ENCODE results near the gene KIF1B.
"Not testable (repeated sequence)": the region's sequence is repeated elsewhere in the genome, so short reads cannot be mapped to it uniquely, and the experiment has no call there.

The KIF1B gene

DNA sequence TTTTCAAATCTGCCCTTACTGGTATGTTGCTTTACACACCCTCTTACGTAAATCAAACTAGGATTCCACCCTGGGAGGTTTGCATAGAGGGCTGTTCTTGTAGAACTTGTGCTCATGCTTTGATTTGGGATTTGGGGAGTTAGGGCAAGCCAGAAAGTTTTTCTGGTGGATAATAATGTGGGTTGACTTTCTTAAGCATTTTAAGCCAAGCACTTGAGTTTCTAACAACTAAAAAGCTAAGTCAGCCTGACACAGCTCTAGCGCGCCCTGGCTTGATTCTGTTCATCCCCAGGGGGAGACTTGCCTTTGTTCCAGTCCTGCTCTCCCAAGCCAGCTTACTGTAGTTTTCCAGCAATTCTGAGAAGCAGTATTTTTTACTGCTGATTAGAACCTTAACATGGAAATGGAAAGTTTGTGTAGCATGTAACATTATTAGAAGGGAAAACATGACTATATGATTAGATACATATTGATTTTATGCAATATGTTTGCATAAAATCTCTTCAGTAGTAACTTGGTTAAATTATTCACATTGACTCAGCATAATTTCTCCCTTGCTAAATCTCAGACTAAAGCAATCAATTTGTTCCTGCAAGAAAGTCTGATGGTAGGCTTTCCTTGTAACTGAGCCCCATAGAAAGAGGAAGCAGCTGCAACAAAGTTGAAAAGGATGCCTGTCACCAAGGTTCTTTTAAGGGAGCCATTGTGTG is 177.5 kb downstream of the KIF1B start:
- no peak for DNase-seq (ENCODE audit: low read depth)

DNA sequence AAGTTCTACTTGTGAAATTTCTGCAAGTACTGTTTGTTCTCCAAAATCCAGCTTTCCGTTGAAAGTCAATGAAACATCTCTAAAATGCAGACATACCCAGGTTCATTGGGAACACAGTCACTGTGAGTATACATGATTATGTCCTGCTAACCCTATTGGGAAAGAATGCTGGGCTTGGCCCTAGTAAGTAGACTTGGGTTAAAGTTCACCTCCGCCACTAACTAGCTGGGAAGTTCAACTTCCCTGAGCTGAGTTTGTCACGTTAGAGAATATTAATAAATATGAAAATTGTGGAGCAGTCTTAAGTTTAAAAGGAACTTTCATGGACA is 178.0 kb downstream of the KIF1B start:
- DNase-seq (ENCODE audit: low read depth): no peak

GRCh38 chr1:10389271-10389973 is 179.1 kb downstream of the KIF1B start:
- DNase-seq (ENCODE audit: low read depth): no peak

DNA sequence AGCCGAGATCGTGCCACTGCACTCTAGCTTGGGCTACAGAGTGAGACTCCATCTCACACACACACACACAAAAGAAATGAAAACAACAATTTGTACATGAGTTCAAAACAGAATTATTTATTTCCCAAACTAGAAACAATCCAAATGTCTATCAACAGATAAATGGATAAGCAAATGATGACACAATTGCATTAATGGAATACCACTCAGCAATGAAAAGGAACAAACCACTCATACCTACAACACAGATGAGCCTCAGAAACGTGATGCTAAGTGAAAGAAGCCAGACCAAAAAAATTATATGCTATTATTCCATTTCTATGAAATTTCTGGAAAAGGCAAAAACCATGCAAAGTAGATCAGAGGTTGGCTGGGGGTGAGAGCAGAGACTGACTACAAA is 186.5 kb downstream of the KIF1B start:
- DNase-seq (ENCODE audit: low read depth): no peak

DNA sequence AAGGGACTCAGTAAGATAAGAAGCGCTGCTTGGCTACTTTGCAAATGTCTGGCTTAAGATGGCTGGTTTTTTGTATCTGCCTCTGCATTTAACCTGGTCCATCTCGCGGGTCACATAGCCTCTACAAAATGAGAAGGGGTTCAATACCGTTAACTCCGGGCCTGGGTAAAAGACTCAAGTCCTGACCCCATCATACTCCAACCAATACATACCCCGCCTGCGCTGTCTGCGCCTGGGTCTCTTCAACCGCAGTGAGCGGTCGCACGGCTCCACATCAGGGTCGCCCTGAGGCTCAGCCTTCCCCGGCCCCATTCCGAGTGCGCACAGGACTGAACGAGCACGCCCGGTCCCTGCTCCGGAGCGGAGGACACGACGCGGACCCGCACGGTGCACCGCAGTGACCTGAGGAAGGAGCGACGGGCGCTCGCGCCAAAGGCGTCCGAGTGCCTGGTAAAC is 187.9 kb downstream of the KIF1B start:
- no peak for DNase-seq (ENCODE audit: low read depth)

- peak; percentile 94 for DNase-seq (ENCODE audit: low read depth)
Observed at GRCh38 chr1:10398734-10399443, 188.5 kb downstream of the KIF1B start, which contains the start of gene PGD. Gene PGD (plus strand): TSS chr1:10399064. CDS start chr1:10399118, 54 bp downstream.

- no peak for DNase-seq (ENCODE audit: low read depth)
Observed at GRCh38 chr1:10399444-10399941, 189.1 kb downstream of the KIF1B start.

GRCh38 chr1:10400013-10400412 is 189.6 kb downstream of the KIF1B start:
- no peak for DNase-seq (ENCODE audit: low read depth)

- DNase-seq (ENCODE audit: low read depth): no peak
Observed at GRCh38 chr1:10401281-10401680, 190.9 kb downstream of the KIF1B start.

DNA sequence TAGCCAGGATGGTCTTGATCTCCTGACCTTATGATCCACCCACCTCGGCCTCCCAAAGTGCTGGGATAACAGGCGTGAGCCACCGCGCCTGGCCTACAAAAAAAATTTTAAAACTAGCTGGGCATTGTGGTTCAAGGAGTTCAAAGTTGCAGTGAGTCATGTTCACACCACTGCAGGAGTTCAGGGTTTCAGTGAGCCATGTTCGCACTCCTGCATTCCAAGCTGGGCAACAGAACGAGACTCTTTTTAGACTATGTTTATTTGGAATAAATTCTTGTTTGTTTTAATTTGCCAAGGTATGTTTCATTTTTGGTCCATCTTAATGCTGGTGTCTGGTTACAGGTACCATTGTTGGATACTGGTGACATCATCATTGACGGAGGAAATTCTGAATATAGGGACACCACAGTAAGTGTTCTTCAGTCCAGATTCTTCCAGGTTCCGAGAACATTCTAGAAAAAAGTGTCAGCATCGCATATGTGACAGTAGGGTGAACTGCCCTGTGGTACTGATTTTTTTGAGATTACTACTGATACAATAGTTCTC is 192.4 kb downstream of the KIF1B start:
- DNase-seq (ENCODE audit: low read depth): no peak

- no peak for DNase-seq (ENCODE audit: low read depth)
Observed at GRCh38 chr1:10407201-10407600, 196.8 kb downstream of the KIF1B start.

GRCh38 chr1:10415211-10415930 is 205.0 kb downstream of the KIF1B start:
- no peak for DNase-seq (ENCODE audit: low read depth)

DNA sequence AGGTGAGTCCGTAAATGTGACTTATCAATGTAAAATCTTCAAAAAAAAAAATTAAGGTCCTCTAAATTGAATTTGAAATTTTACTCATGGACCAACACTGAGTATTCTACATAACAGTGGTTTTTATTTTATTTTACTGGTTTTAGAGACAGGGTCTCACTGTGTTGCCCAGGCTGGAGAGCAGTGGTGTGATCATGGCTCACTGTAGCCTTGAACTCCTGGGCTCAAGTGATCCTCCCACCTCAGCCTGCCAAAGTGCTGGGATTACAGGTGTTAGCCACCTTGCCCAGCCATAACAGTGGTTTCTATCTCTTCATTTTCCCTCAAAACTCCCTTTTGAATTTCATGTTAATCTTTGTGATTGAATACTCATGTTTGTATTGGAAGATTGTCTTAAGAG is 205.6 kb downstream of the KIF1B start:
- not testable (repeated sequence) for DNase-seq (ENCODE audit: low read depth)

DNA sequence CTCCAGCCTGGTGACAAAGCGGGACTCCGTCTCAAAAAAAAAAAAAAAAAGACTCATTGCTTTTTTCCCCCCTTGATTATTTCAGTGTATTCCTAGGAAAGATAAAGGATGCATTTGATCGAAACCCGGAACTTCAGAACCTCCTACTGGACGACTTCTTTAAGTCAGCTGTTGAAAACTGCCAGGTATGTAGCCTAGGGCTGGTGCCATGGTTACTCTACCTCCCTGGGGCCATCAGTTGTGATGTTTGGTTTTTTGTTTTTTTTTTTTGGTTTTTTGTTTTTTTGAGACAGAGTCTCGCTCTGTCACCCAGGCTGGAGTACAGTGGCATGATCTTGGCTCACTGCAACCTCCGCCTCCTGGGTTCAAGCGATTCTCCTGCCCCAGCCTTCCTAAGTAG is 208.4 kb downstream of the KIF1B start:
- not testable (repeated sequence) for DNase-seq (ENCODE audit: low read depth)

DNA sequence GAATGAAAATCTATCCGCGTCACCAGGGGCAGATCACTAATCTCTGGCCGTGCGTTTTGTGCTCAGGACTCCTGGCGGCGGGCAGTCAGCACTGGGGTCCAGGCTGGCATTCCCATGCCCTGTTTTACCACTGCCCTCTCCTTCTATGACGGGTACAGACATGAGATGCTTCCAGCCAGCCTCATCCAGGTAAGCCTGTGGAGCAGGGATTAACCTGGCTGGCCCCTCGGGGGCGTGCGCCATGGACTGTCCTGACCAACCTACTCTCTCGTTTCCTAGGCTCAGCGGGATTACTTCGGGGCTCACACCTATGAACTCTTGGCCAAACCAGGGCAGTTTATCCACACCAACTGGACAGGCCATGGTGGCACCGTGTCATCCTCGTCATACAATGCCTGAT is 209.0 kb downstream of the KIF1B start:
- DNase-seq (ENCODE audit: low read depth): no peak

- DNase-seq (ENCODE audit: low read depth): no peak
Observed at GRCh38 chr1:10421637-10422036, 211.3 kb downstream of the KIF1B start.

DNA sequence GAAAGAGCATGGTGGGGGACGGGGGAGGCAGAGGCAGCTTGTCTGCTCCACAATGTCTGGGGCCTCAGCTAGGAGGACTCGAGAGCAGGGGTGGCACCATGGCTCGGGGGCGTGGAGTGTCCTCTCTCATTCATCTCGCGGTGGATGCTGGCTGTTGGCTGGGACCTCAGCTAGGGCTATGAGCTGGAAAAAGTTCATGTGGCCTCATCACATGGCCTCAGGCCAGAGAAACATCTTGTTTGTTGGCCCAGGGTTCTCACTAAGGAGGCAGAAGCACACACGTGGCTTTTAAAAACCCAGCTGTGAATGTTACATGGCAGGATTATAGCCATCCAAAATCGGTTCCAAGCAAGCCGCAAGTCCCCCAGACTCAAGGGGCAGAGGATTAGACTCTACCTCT is 213.7 kb downstream of the KIF1B start:
- no peak for DNase-seq (ENCODE audit: low read depth)

GRCh38 chr1:10424651-10425050 is 214.3 kb downstream of the KIF1B start:
- no peak for DNase-seq (ENCODE audit: low read depth)

DNA sequence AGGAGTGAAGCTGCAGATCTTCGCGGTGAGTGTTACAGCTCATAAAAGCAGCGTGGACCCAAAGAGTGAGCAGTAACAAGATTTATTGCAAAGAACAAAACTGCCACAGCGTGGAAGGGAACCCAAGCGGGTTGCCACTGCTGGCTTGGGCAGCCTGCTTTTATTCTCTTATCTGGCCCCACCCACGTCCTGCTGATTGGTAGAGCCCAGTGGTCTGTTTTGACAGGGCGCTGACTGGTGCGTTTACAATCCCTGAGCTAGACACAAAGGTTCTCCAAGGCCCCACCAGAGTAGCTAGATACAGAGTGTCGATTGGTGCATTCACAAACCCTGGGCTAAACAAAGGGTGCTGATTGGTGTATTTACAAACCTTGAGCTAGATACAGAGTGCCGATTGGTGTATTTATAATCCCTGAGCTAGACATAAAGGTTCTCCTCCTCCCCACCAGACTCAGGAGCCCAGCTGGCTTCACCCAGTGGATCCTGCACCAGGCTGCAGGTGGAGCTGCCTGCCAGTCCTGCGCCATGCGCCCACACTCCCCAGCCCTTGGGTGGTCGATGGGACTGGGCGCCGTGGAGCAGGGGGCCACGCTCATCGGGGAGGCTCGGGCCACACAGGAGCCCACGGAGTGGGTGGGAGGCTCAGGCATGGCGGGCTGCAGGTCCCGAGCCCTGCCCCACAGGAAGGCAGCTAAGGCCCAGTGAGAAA is 215.6 kb downstream of the KIF1B start:
- DNase-seq (ENCODE audit: low read depth): not testable (repeated sequence)

DNA sequence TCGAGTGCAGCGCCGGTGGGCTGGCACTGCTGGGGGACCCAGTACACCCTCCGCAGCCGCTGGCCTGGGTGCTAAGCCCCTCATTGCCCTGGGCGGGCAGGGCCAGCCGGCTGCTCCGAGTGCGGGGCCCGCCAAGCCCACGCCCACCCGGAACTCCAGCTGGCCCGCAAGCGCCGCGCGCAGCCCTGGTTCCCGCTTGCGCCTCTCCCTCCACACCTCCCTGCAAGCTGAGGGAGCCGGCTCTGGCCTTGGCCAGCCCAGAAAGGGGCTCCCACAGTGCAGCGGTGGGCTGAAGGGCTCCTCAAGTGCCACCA is 216.1 kb downstream of the KIF1B start:
- not testable (repeated sequence) for DNase-seq (ENCODE audit: low read depth)

- no peak for DNase-seq (ENCODE audit: low read depth)
Observed at GRCh38 chr1:10428984-10429383, 218.6 kb downstream of the KIF1B start.

GRCh38 chr1:10429868-10430215 is 219.5 kb downstream of the KIF1B start:
- no peak for DNase-seq (ENCODE audit: low read depth)
